GM12874 (cell line): ENCODE measurements around the gene GNPNAT1.

Source experiments
- TF ChIP-seq, protein P1 (sequence below): IDR thresholded peaks from 2 replicates; pipeline ENCODE4 v1.5.1; 2011; ENCODE audit warnings: low read depth, mild to moderate bottlenecking, control low read depth, low read length, moderate library complexity; ENCODE audit not compliant: insufficient read depth

The GNPNAT1 gene

DNA sequence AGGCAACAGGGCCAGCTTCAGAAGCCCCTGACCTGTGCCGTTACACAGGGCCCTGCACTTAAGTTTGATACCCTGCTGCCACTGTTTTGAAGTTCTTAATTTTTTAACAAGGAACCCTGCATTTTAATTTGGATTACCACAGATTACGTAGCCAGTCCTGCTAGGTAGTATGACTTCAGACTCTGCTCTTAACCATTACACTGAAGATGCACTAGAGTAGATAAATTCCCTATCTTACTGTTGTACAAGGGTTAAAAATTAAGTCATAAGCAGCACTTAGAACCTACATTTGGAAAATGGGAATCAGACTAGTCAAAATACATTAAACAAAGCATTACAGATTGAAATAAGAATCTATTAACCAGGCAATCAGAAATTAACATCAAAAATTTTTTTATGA, 2.3 kb downstream of the GNPNAT1 start:
- TF ChIP-seq, protein P1, sequence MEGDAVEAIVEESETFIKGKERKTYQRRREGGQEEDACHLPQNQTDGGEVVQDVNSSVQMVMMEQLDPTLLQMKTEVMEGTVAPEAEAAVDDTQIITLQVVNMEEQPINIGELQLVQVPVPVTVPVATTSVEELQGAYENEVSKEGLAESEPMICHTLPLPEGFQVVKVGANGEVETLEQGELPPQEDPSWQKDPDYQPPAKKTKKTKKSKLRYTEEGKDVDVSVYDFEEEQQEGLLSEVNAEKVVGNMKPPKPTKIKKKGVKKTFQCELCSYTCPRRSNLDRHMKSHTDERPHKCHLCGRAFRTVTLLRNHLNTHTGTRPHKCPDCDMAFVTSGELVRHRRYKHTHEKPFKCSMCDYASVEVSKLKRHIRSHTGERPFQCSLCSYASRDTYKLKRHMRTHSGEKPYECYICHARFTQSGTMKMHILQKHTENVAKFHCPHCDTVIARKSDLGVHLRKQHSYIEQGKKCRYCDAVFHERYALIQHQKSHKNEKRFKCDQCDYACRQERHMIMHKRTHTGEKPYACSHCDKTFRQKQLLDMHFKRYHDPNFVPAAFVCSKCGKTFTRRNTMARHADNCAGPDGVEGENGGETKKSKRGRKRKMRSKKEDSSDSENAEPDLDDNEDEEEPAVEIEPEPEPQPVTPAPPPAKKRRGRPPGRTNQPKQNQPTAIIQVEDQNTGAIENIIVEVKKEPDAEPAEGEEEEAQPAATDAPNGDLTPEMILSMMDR, result no peak

DNA sequence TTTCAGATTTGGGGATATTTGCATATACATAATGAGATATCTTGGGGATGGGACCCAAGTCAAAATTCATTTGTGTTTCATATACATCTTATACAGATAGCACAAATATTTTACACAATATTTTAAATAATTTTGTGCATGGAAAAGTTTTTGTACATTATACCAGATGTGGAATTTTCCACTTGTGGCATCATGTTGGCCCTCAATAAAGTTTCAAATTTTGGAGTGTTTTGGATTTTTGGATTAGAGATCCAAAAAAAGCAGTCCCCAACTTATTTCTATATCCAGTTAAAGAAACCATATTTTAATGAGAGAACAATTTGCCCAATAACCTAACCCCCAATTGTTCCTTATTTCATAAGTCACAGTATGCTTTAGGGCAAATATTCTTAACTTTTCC, 4.5 kb downstream of the GNPNAT1 start:
- TF ChIP-seq, protein P1, result no peak

DNA sequence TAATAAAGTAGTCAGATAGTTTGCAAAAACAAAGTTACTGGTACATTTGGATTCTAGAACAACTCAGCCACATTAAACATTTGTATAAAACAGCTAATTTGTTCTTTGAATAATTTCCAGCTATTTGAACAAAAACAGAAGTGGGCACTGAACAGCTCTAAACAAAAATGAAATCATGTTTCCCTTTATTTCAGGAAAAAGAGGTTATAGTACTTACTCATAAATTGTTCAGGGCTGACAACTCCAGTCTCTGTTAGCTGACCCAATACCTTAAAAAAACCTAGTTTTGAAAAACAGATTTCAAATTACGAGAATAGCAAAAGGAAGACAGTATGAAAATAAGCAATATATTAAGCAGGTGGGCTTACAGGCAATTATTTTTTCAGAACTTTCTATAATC, 8.2 kb downstream of the GNPNAT1 start:
- TF ChIP-seq, protein P1, result no peak

DNA sequence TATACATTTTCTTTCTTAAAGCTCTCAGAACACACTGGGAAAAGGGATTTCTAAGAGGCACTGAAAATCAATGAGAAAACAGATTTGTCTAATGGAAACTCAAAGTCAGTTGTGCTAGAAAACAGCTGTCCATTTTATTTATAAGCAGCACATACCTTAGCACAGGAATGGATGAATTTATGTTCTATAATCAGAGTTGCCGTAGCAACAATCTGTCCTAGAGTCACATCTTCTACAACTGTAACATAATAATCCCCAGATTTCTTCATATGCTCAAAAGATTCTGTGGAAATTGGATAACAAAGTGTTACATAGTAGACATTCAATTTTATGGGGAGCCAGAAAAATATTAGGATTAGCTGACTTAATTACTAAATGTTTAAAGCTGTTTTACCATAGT, 9.8 kb downstream of the GNPNAT1 start:
- TF ChIP-seq, protein P1, result no peak

DNA sequence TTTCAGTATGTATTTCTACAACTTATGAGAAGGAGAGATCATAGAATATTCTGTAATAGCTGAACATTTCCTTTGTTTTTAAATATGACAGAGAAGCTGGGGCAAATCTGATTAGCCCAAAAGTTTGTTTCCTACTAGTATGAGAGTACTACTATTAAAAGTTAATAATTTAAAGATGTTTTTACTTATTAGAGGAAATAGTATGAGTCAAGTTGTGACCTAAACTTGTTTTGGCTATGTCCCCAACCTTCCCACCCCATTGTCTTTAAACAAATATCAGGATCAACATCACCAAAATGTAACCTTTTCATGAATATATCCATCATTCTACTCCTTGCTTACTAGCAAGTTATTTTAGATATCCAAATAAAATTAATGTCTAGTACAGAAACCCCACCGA, 10.5 kb downstream of the GNPNAT1 start:
- TF ChIP-seq, protein P1, result no peak

DNA sequence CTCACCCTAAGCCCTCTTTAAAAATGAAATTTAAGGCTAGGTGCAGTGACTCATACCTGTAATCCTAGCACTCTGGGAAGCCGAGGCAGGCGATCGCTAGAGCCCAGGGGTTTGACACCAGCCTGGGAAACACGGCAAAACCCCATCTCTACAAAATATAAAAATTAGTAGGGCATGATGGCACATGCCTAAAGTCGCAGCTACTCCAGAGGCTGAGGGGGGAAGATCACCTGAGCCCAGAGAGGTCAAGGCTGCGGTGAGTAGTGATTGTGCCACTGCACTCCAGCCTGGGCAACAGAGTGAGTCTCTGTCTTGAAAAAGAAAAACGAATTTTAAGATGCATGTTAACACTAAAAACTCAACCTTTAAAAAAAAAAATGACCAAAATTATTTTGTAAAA, 12.7 kb downstream of the GNPNAT1 start:
- TF ChIP-seq, protein P1, result no peak

DNA sequence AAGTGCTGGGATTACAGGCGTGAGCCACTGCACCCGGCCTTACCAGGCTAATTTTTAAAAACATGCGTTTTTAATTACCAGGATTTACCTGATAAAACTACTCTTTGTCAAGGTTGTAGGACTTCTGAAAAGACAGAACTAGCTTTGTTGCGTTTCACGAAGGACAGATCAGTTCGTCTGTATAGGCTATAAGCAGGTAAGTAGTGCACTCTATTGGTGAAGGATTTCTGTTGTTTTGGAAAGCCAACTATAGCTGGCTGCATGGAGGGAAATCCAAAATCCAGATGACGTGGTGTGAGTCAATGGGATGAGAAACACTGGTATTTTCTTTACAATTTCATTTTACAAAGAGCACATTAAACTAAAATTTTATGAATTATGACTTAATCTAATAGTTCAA, 14.6 kb downstream of the GNPNAT1 start:
- TF ChIP-seq, protein P1, result no peak

DNA sequence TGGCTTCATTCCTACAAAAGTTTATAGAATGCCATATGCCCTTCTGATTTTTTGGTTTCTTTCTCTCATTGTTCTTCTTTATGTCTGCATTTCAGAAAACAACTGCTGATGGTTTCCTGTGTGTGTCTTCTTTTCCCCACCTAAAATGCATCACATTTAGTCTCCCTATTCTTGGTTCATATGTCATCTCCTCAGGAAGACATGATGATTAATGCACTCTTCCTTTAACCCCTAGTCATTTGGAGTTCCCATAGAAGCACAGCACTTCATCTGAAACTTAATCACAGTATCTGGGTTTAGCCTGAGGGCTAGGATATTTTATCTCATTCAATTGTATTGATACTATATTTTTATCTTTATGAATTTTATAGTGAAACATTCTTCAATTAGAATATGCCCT, 21.5 kb downstream of the GNPNAT1 start:
- TF ChIP-seq, protein P1, result no peak
